ENCODE data around the gene CTNNA2.

GRCh38 chr2:79723830-79724229 lies 211.0 kb downstream of the CTNNA2 start:
- TF ChIP-seq SIN3A (IDR thresholded peaks at IDR 0.05; ENCODE audit: borderline replicate concordance, insufficient read depth, low read length) = no peak
- TF ChIP-seq POLR2AphosphoS5 (IDR thresholded peaks at IDR 0.05; ENCODE audit: low read depth, low read length) = no peak
- TF ChIP-seq, protein P1, sequence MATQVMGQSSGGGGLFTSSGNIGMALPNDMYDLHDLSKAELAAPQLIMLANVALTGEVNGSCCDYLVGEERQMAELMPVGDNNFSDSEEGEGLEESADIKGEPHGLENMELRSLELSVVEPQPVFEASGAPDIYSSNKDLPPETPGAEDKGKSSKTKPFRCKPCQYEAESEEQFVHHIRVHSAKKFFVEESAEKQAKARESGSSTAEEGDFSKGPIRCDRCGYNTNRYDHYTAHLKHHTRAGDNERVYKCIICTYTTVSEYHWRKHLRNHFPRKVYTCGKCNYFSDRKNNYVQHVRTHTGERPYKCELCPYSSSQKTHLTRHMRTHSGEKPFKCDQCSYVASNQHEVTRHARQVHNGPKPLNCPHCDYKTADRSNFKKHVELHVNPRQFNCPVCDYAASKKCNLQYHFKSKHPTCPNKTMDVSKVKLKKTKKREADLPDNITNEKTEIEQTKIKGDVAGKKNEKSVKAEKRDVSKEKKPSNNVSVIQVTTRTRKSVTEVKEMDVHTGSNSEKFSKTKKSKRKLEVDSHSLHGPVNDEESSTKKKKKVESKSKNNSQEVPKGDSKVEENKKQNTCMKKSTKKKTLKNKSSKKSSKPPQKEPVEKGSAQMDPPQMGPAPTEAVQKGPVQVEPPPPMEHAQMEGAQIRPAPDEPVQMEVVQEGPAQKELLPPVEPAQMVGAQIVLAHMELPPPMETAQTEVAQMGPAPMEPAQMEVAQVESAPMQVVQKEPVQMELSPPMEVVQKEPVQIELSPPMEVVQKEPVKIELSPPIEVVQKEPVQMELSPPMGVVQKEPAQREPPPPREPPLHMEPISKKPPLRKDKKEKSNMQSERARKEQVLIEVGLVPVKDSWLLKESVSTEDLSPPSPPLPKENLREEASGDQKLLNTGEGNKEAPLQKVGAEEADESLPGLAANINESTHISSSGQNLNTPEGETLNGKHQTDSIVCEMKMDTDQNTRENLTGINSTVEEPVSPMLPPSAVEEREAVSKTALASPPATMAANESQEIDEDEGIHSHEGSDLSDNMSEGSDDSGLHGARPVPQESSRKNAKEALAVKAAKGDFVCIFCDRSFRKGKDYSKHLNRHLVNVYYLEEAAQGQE (IDR thresholded peaks at IDR 0.05; ENCODE audit: insufficient read depth in 1 of 2, low read depth in 2 of 2, low read length in 2 of 2) = no peak
- TF ChIP-seq TAF1 (IDR thresholded peaks at IDR 0.05; ENCODE audit: borderline replicate concordance, insufficient read depth, low read length) = no peak
- TF ChIP-seq FOXP2 (optimal IDR thresholded peaks at IDR 0.05; ENCODE audit: borderline replicate concordance, extremely low read depth, extremely low read length, insufficient read depth) = no peak
